HL-60/S4 (cell line): ENCODE results near the gene JKAMP.
"Not testable (repeated sequence)": the region's sequence is repeated elsewhere in the genome, so short reads cannot be mapped to it uniquely, and the experiment has no call there.

Experiments
- in situ Hi-C: fragments of 300-500 bp; cut with MboI; formaldehyde crosslinking; loops from 2 replicates; pipeline ENCODE4 v1.14.3; 2022; ENCODE audit warnings: low sequenced_read_pairs

The JKAMP gene

DNA sequence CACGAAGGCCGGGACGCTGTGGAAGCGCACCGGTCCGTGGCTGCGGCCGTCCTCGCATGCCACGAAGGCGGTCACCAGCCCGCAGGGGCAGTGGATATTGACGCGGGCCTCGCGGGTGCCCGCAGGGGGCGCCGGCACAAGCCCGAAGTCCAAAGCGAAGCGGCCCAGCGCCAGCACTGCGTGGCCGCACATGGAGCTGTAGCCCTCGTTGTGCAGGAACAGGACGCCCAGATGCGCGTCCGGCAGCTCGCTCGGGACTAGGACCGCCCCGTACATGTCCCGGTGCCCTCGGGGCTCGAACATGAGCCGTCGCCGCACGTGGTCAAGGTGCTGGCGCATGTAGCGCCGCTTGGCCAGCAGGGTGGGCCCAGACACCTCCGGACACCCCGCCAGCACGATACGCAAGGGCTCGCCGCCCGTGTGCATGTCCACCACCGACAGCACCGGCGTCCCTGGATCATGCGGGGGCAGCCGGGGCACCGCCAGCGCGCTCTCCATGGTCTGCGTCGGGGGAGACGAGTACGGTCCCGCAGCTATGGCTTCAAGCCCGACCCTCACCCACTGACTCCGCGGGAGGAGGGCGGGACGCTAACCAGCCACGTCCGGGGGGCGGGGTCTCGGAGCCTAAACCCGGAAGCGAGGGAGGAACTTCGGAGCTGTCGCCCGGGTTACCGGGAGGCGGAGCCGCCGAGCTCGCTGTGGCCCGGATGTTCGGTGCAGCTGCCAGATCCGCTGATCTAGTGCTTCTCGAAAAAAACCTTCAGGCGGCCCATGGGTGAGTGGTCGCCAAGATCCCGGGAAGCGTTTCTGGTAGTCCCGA lies at the start of gene JKAMP, which contains the start of gene L3HYPDH:
TSS of gene JKAMP (plus strand) at position 699 of the 820 bp plus-strand sequence. CDS start at position 772, 73 bp downstream.
TSS of gene L3HYPDH (minus strand) at position 590 of the 820 bp plus-strand sequence. CDS start at position 498, 92 bp downstream.
- in situ Hi-C loops: no loop called here

GRCh38 chr14:59435101-59435500 lies 49.2 kb upstream of the JKAMP start:
- in situ Hi-C loops: no loop called here

- in situ Hi-C loops: no loop called here
Observed at GRCh38 chr14:59435987-59436386, 48.3 kb upstream of the JKAMP start.

GRCh38 chr14:59438195-59438647 lies 46.1 kb upstream of the JKAMP start:
- in situ Hi-C loops: no loop called here

DNA sequence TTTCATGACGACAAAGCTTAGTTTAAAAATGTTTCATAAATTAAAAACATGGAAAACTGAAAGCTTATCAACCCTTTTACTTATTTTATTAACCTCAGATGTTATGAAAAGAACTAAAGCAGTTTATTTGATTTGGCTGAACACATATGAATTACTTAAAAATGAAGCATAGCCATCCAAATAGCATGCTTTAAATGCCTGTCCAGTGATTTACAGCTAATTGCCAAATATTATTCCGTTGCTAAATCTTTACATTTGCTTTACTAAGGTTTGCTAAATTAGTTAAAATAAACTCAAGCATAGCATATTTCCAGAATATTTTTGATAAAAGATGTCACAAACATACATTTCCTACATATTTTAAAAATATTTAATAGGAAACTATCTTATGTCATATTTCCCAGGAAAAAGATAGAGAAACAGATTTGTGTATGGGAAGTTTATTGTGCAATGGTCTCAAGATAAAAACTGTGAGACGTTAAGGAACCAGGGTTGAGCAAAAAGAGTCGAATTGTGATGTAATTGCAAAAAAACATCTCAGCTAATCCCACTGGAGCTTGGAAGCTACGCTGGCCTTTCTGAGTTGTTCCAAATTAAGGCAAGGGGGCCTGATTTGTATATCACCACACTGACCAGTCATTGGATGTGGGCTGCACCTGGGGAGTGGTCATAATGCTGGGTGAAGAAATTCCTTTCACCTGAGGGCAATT lies 44.9 kb upstream of the JKAMP start:
- in situ Hi-C loops: no loop called here

DNA sequence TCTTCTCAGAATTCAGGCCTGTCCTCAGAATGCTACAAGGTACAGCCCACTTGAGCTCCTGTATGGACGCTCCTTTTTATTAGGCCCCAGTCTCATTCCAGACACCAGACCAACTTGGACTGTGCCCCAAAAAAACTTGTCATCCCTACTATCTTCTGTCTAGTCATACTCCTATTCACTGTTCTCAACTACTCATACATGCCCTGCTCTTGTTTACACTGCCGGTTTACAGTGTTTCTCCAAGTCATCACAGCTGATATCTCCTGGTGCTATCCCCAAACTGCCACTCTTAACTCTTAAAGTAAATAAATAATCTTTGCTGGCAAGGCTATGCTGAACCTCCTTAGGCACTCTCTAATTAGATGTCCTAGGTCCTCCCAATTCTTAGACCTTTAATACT lies 35.6 kb upstream of the JKAMP start:
- in situ Hi-C loops: not testable (repeated sequence)

- in situ Hi-C loops: no loop called here
Observed at GRCh38 chr14:59450716-59451115, 33.6 kb upstream of the JKAMP start.

DNA sequence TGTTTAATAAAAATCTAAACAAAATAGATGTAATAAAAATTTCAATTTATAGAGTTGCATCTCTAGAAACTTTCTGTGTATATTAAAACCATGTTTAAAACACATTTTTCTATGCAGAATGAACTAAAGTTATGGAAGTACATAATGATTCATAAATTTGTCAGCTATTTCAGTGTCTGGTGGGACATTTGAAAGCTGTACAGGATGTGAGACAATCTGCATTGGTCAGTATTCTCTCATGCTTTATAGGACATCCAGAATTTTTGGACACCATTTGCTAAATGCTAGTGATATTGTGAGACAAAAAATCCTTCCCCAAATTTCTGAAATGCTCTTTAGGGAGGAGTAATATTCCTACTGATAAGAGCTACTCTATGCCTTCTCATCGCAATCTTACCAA lies 32.5 kb upstream of the JKAMP start:
- in situ Hi-C loops: no loop called here

DNA sequence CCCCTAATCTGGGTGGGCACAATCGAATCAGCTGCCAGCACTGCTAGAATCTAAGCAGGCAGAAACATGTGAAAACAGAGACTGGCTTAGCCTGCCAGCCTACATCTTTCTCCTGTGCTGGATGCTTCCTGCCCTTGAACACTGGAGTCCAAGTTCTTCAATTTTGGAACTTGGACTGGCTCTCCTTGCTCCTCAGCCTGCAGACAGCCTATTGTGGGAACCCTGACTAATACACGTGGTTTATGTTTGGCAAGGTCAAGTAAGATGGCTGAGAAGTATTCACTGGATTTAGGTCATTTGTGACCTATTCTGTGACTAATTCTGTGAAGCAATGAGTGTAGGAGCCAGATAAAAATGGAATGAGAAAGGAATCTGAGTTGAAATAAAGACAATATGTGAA lies 30.2 kb upstream of the JKAMP start:
- in situ Hi-C loops: no loop called here

DNA sequence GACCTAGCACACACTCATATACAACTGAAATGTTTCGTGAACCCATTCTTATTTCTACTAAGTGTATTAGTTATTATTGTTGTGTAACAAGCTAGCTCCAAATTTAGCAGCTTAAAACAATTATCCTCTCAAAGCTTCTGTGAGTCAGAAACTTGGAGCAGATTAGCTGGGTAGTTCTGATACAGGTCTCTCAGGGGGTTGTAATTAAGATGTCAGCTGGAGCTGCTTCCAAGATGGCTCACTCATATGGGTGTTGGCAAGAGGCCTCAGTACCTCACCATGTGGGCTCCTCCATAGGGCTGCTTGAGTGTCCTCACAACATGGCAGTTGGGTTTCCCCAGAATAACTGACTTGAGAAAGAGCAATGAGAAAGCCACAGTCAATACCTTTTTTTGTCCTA lies 28.9 kb upstream of the JKAMP start:
- in situ Hi-C loops: no loop called here

DNA sequence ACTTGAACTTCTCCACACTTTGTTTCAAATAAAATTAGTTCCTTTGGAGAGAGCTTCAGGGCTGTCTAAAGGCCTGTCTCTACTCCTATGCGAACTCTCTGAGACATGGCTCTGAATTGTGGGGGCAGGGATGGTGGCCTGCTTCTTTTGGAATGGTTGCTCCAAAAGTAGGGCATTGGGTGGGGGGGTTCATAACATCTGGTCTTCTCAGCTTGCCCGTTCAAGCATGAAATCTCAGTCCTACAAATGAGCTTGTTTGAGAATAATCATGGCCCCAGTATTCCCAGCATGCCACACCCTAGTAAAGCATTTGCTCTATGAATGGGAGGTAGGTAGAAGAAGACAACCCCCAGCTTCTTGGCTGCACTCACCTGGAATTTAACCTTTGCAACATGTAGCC lies 25.8 kb upstream of the JKAMP start:
- in situ Hi-C loops: no loop called here

- in situ Hi-C loops: no loop called here
Observed at GRCh38 chr14:59460378-59460777, 23.9 kb upstream of the JKAMP start.

DNA sequence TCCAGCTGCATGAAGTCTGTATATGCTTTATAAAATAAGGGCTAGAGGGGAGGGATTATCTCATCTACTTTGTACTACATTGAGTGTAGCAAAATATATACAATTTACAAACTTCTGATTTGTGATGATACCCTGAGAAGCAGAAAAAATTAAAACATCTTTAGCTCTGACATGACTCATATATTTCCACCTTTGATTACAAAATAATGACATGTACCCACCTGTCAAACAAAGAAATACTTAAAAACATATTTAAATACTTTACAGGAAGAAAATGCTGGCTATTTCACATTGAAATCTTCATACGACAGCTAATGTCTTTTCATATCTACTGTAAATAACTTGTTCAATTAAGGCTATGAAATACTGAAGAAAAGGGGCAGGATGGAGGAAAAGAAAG lies 22.4 kb upstream of the JKAMP start:
- in situ Hi-C loops: no loop called here

GRCh38 chr14:59463787-59464485 lies 20.4 kb upstream of the JKAMP start:
- in situ Hi-C loops: no loop called here

DNA sequence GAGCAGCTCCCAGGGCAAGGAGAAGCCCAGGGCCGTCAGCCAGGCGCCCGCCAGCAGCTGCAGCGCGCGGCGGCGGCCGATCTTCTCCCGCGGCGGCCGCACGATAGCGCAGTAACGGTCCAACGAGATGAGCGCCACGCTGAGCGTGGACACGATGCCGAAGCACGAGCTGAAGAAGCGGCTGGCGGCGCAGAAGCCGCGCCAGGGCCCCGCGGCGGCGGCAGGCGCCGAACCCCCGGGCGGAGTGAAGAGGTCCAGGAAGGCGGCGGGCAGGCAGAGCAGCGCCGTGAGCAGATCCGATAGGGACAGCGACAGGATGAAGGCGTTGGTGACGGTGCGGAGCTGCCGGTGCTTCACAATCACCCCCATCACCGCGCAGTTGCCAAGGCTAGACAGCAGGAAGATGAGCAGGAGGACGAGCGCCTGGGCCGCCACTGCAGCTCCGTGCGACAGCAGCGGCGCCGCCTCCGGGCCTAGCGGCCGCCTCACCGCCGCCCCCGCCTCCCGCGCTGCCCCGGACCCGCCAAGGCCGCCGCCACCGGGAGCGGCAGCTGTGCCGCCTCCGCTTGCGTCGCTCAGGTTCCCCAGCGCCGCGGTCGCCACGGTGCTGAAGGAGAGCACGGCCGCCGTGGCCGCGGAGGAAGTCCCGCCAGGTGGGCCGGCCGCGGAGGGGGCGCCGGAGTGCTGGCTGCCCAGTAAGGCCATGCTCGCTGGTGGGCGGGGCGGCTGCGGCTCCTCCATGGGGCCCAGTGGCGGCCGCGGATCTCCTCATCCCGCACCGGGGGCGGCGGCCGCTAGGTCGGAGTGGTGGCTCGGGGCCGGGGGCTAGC lies 19.6 kb upstream of the JKAMP start:
- in situ Hi-C loops: no loop called here

GRCh38 chr14:59465316-59466135 lies 18.8 kb upstream of the JKAMP start, which contains the start of gene GPR135:
GPR135 (minus strand) TSS chr14:59465380; CDS start chr14:59465226, 154 bp downstream.
- in situ Hi-C loops: no loop called here

DNA sequence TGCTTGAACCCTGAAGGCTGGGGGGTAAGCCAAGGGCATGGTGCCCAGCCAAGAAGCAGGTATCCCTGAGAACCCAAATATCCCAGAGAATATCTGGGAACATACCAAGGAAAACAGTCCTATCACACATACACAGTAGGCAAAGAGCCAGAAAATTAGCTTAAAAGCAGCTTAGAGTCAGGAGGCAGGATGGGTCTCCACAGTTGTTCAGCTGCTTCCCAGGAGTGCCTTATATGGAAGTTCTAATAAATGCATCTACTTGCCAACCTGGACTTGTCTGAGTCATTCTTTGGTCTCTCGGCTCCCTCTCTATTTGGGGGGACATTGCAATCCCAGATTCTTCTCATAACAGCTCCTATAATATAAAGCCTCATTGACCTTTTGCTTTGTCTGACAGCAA lies 10.1 kb upstream of the JKAMP start:
- in situ Hi-C loops: no loop called here

- in situ Hi-C loops: no loop called here
Observed at GRCh38 chr14:59475709-59476108, 8.6 kb upstream of the JKAMP start.

- in situ Hi-C loops: no loop called here
Observed at GRCh38 chr14:59478540-59478939, 5.8 kb upstream of the JKAMP start.

- in situ Hi-C loops: no loop called here
Observed at GRCh38 chr14:59480166-59480565, 4.2 kb upstream of the JKAMP start.
